HTR-8/SVneo (cell line): ENCODE results near the gene SNX32.

Experiments
- DNase-seq: peaks from one replicate; pipeline ENCODE4 v3.0.0; 2011; ENCODE audit warnings: low spot score, mixed read lengths; ENCODE audit not compliant: insufficient read length
- FAIRE-seq: peaks from 2 replicates; lab custom pipeline; 2011; peaks lifted over from hg19 to GRCh38; lab: Jason Lieb, UNC

SNX32 gene

GRCh38 chr11:65796726-65797601 is 36.8 kb upstream of the SNX32 start:
- no peak for FAIRE-seq
- no peak for DNase-seq

- FAIRE-seq (peak; percentile 92), DNase-seq (no peak)
Observed at GRCh38 chr11:65797711-65798110, 36.1 kb upstream of the SNX32 start.

GRCh38 chr11:65798882-65799281 is 34.9 kb upstream of the SNX32 start:
- DNase-seq: no peak

GRCh38 chr11:65801153-65801987 is 32.4 kb upstream of the SNX32 start:
- DNase-seq: no peak
- FAIRE-seq: no peak

More at GRCh38 chr11:65798882-65799281, 34.9 kb upstream of the SNX32 start:
- peak; percentile 16 for FAIRE-seq

- peak; percentile 58 for FAIRE-seq
- no peak for DNase-seq
Observed at GRCh38 chr11:65802841-65803240, 30.9 kb upstream of the SNX32 start.

- DNase-seq (no peak), FAIRE-seq (no peak)
Observed at GRCh38 chr11:65803797-65804492, 29.8 kb upstream of the SNX32 start.

GRCh38 chr11:65806979-65807378 is 26.8 kb upstream of the SNX32 start:
- DNase-seq: no peak
- peak; percentile 52 for FAIRE-seq

GRCh38 chr11:65808744-65809341 is 24.9 kb upstream of the SNX32 start:
- DNase-seq: no peak
- FAIRE-seq: no peak

- no peak for FAIRE-seq
- no peak for DNase-seq
Observed at GRCh38 chr11:65809496-65809895, 24.3 kb upstream of the SNX32 start.

GRCh38 chr11:65810046-65810868 is 23.5 kb upstream of the SNX32 start:
- DNase-seq: no peak
- FAIRE-seq: peak; percentile 100

GRCh38 chr11:65811764-65812475 is 21.8 kb upstream of the SNX32 start:
- DNase-seq: no peak
- FAIRE-seq: peak; percentile 4

- no peak for DNase-seq
- FAIRE-seq: no peak
Observed at GRCh38 chr11:65814131-65814985, 19.4 kb upstream of the SNX32 start.

- DNase-seq: no peak
Observed at GRCh38 chr11:65814986-65815565, 18.7 kb upstream of the SNX32 start.

GRCh38 chr11:65816696-65817095 is 17.1 kb upstream of the SNX32 start:
- no peak for FAIRE-seq

More at GRCh38 chr11:65814986-65815565, 18.7 kb upstream of the SNX32 start:
- no peak for FAIRE-seq

GRCh38 chr11:65817312-65817834 is 16.4 kb upstream of the SNX32 start:
- no peak for DNase-seq
- no peak for FAIRE-seq

More at GRCh38 chr11:65816696-65817095, 17.1 kb upstream of the SNX32 start:
- DNase-seq: no peak

GRCh38 chr11:65817835-65818680 is 15.7 kb upstream of the SNX32 start:
- DNase-seq: peak; percentile 98
- FAIRE-seq: peak; percentile 95
